Suprapubic skin (tissue), 4 donors: ENCODE measurements around the gene TARS3.

Source experiments
- POLR2A ChIP-seq, 2 donors: fragments of 450-650 bp; IDR thresholded peaks; one replicate each; pipeline ENCODE4 v1.6.1; 2017; ENCODE audit warnings: antibody characterized with exemption in 2 of 2, mild to moderate bottlenecking in 2 of 2, moderate library complexity in 2 of 2
- POLR2AphosphoS5 ChIP-seq, 3 donors: sonication (generic); formaldehyde crosslinking; IDR thresholded peaks; one replicate each; pipeline ENCODE4 v1.6.1; 2017; ENCODE audit warnings: antibody characterized with exemption in 3 of 3

DNA sequence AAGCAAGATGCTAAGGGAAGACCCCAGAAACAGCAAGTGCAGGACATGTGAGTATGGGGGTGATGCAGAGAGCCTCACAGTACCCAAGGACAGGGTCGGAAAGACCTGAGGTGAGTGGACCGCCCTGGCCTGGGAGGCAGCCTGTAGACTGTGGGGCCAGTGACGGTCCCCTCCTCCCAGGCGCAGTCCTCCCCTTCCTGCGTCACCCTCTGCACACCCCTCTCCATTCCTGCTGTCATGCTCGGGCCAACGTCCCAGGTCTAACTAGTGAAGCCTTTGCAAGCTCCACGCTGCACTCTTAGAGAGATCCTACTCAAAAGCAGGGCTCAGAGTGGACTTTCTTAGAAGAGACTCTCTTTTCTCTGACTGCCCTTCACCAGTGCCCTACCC, 113.7 kb downstream of the TARS3 start:
- TF ChIP-seq POLR2A (IDR thresholded peaks at IDR 0.05): no peak
- TF ChIP-seq POLR2AphosphoS5 (IDR thresholded peaks at IDR 0.05): no peak
